HUES6 (cell line): ENCODE data around the gene FBXL3.
"Not testable (repeated sequence)": the region's sequence is repeated elsewhere in the genome, so short reads cannot be mapped to it uniquely, and the experiment has no call there.

Source experiments
- H3K27ac ChIP-seq: 2 replicates; pipeline ENCODE4 v1.7.0; 2013; ENCODE audit warnings: low read depth, mild to moderate bottlenecking, low read length, inconsistent platforms
- H3K27me3 ChIP-seq: 2 replicates; pipeline ENCODE4 v1.6.1; 2013; ENCODE audit warnings: low read length; ENCODE audit not compliant: control insufficient read depth, insufficient read depth
- H3K36me3 ChIP-seq: 2 replicates; pipeline ENCODE4 v1.6.1; 2013; ENCODE audit warnings: low read length; ENCODE audit not compliant: control insufficient read depth, insufficient read depth
- H3K4me1 ChIP-seq: 2 replicates; pipeline ENCODE4 v1.6.1; 2013; ENCODE audit warnings: low read length; ENCODE audit not compliant: control insufficient read depth, insufficient read depth
- H3K4me3 ChIP-seq: 2 replicates; pipeline ENCODE4 v1.5.1; 2013; ENCODE audit warnings: low read depth, low read length
- H3K9ac ChIP-seq: one replicate; pipeline ENCODE4 v1.6.1; 2013; ENCODE audit warnings: mild to moderate bottlenecking, low read length
- H3K9me3 ChIP-seq: 2 replicates; pipeline ENCODE4 v1.6.1; 2013; ENCODE audit warnings: low read depth, low read length; ENCODE audit not compliant: control insufficient read depth, insufficient read depth

Gene FBXL3

GRCh38 chr13:76969488-76970365, 57.2 kb downstream of the FBXL3 start:
- Histone ChIP-seq H3K27ac (no peak overlapping the region), H3K9me3 (no peaks in the 10 kb centered on the region), H3K27me3 (no peaks in the 10 kb centered on the region), H3K9ac (no peak overlapping the region), H3K4me3 (no peak overlapping the region), H3K4me1 (peaks cover 4% of the 10 kb centered on the region; the same call in 1 of the 2 replicates), H3K36me3 (no peaks in the 10 kb centered on the region)

DNA sequence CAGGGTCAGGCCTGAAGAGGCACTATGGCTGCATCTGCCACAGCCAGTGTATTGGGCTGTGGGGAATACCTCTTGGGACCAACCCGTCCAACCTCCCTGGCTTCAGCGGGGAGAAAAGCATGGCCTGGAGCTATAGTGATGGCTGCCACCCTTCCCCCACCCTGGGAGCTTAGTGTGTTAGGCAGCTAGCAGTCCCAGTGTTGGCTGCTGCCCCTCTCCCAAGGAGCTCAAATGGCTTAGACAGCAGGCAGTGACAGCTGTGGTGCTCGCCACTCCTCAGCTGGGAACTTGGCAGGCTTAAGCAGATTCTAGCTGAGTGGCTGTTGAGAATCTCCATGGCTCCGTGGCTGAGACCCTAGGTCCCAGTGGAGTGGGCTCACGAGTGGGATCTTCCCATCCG, 58.9 kb downstream of the FBXL3 start:
- no peak overlapping the region for H3K27ac ChIP-seq
- H3K27me3 ChIP-seq: no peaks in the 10 kb centered on the region
- peaks cover 4% of the 10 kb centered on the region; the same call in 1 of the 2 replicates for H3K4me1 ChIP-seq
- H3K36me3 ChIP-seq: no peaks in the 10 kb centered on the region
- no peak overlapping the region for H3K4me3 ChIP-seq
- no peaks in the 10 kb centered on the region for H3K9me3 ChIP-seq
- no peak overlapping the region for H3K9ac ChIP-seq

GRCh38 chr13:76967031-76967430, 59.9 kb downstream of the FBXL3 start:
- H3K27ac ChIP-seq: no peak overlapping the region
- H3K27me3 ChIP-seq: no peaks in the 10 kb centered on the region
- H3K9me3 ChIP-seq: no peaks in the 10 kb centered on the region
- H3K4me1 ChIP-seq: peaks cover 4% of the 10 kb centered on the region; the same call in 1 of the 2 replicates
- no peak overlapping the region for H3K9ac ChIP-seq
- no peaks in the 10 kb centered on the region for H3K36me3 ChIP-seq
- no peak overlapping the region for H3K4me3 ChIP-seq

DNA sequence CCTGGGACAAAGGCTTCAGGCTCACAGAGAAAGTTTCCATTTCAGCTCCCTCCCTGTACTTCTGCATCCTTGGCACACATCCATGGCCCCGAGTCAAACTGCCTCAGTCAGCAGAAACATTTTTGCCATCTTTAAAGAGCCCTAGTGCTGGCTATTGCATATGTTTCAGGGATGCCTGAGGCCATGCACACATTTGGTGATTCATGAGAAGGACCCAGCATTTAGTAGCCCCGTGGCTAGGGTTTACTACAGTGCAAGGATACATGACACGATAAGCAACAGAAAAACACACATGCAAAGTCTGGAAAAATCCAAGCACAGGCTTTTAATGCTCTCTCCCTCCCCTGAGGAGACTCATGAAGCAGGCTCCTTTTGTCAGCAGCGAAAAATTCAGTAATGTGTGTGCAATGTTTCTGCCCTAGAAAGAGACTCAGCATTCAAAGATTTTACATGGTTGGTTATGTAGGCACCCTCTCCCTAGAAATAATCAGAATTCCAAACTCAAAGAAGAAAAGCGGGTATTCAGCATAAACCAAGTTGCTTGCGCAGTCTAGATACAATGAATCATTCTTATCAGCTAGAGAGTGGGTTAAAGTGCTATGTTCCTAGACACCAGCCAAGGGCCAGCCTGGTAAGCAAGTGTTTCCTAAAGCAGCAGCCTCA, 61.1 kb downstream of the FBXL3 start:
- Histone ChIP-seq H3K27ac (no peak overlapping the region), H3K4me3 (no peak overlapping the region), H3K9me3 (peaks cover 2% of the 10 kb centered on the region; the same call in 1 of the 2 replicates), H3K27me3 (no peaks in the 10 kb centered on the region), H3K36me3 (no peaks in the 10 kb centered on the region), H3K4me1 (peaks cover 4% of the 10 kb centered on the region; the same call in 1 of the 2 replicates), H3K9ac (no peak overlapping the region)

DNA sequence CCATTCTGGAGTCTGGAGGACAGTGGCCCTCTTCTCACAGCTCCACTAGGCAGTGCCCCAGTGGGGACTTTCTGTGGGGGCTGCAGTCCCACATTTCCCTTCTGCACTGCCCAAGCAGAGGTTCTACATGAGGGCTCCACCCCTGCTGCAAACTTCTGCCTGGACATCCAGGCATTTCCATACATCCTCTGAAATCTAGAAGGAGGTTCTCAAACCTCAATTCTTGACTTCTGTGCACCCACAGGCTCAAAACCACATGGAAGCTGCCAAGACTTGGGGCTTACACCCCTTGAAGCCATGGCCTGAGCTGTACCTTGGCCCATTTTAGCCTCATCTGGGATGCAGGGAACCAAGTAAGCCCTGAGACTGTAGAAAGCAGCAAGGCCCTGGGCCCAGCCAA, 67.2 kb downstream of the FBXL3 start:
- not testable (repeated sequence) for H3K9ac ChIP-seq, H3K27me3 ChIP-seq, H3K4me3 ChIP-seq, H3K27ac ChIP-seq, H3K36me3 ChIP-seq, H3K4me1 ChIP-seq
- H3K9me3 ChIP-seq: peaks cover 34% of the 10 kb centered on the region

GRCh38 chr13:76958841-76959432, 68.0 kb downstream of the FBXL3 start:
- Histone ChIP-seq H3K27ac (no peak overlapping the region), H3K27me3 (no peaks in the 10 kb centered on the region), H3K4me1 (no peaks in the 10 kb centered on the region), H3K4me3 (no peak overlapping the region), H3K9me3 (peaks cover 34% of the 10 kb centered on the region), H3K36me3 (no peaks in the 10 kb centered on the region), H3K9ac (no peak overlapping the region)

GRCh38 chr13:76955661-76956060, 71.3 kb downstream of the FBXL3 start:
- Histone ChIP-seq H3K27me3 (no peaks in the 10 kb centered on the region), H3K27ac (no peak overlapping the region), H3K9ac (no peak overlapping the region), H3K4me1 (no peaks in the 10 kb centered on the region), H3K9me3 (peaks cover 30% of the 10 kb centered on the region), H3K36me3 (no peaks in the 10 kb centered on the region), H3K4me3 (no peak overlapping the region)
